ENCODE results near the gene STK25. TPM values are rescaled to one million over a fixed set of nuclear protein-coding genes. Genes with fewer than 3 reads are reported as not detected.
"Not testable (repeated sequence)": the region's sequence is repeated elsewhere in the genome, so short reads cannot be mapped to it uniquely, and the experiment has no call there.

STK25 gene
- total and polyA plus RNA-seq, 2 donors = 102 to 166 TPM

DNA sequence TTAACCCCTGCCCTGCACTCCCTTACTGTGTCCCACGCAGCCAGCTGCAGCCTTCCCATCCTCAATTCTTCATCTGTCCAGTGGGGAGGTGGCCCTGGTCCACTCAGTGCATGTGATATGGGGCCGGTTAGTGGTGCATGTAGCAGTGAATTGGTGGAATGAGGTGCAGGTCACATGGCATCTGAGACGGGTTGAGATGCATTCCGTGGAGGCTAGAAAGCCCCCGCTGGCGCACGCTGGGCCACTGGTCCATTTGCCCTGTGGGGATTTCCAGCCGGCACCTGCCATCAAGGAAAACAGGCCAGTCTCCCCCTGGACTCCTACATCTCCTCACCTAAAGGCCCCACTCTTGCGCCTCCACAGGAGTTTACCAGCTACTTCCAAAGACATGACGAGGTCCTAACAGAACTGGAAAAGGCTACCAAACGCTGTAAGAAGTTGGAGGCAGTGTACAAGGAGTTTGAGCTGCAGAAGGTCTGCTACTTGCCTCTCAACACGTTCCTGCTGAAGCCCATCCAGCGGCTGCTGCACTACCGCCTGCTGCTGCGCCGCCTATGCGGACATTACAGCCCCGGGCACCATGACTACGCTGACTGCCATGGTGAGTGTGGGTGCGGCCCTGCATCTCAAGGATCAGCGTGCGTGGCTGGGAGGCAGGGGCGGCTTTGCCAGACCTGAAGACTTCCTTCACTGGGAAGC is 40.5 kb downstream of the STK25 start:
- Histone ChIP-seq H3K36me3 (ENCODE audit: insufficient read depth) (no peaks in the 10 kb centered on the region), H3K4me3 (ENCODE audit: low read depth, low read length) (no peak overlapping the region), H3K4me1 (ENCODE audit: insufficient read depth) (no peaks in the 10 kb centered on the region), H3K27ac (ENCODE audit: low read depth) (no peak overlapping the region)
- WGBS = 88% methylated on average over 23 of the region's 23 CpGs
- no peak for DNase-seq (ENCODE audit: extremely low spot score)

DNA sequence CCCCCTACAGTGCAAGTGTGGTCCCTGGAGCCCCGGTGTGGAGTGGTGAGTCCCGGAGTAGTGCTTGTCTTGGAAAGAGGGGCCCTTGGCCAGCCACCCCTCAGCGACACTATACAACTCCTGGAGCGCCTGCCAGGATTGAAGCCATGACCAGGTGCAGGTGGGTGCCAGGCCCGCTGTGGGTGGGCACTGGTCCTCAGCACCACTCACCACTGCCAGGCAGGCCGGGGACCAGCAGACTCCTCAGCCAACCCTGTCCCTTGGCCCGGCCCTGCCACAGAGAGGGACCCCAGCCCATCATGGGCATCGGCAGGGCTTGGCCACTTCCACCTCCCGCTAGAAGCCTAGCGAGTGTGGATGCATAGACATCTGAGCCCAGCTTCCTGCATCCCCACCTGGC is 42.2 kb downstream of the STK25 start:
- no peaks in the 10 kb centered on the region for H3K36me3 ChIP-seq (ENCODE audit: insufficient read depth)
- no peak for DNase-seq (ENCODE audit: extremely low spot score)
- H3K27ac ChIP-seq (ENCODE audit: low read depth) = no peak overlapping the region
- H3K4me1 ChIP-seq (ENCODE audit: insufficient read depth) = no peaks in the 10 kb centered on the region
- WGBS = 83% methylated on average over 10 of the region's 10 CpGs
- no peak overlapping the region for H3K4me3 ChIP-seq (ENCODE audit: low read depth, low read length)

DNA sequence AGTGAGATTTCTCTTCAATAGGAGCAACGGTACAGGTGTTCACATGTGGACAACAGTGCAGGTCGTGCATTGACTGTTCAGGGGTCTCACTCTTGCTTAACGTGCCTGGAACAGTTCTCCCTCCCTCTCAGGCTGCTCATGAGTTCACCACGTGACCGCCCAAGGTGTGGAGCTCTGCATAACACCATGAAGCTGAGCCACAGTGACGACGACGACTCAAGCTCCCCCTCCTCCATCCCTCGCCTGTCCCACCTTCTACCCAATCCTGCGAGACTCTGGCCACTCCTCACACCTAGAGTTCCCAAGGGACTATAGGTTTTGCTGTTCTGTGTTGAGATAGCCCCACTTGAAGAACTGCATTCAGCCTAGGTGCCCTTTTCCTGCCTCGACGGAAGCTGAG is 42.8 kb downstream of the STK25 start:
- no peak for DNase-seq (ENCODE audit: extremely low spot score)
- no peak overlapping the region for H3K4me3 ChIP-seq (ENCODE audit: low read depth, low read length)
- H3K4me1 ChIP-seq (ENCODE audit: insufficient read depth) = no peaks in the 10 kb centered on the region
- H3K36me3 ChIP-seq (ENCODE audit: insufficient read depth) = no peaks in the 10 kb centered on the region
- H3K27ac ChIP-seq (ENCODE audit: low read depth) = no peak overlapping the region
- WGBS = 71% methylated on average over 12 of the region's 12 CpGs

DNA sequence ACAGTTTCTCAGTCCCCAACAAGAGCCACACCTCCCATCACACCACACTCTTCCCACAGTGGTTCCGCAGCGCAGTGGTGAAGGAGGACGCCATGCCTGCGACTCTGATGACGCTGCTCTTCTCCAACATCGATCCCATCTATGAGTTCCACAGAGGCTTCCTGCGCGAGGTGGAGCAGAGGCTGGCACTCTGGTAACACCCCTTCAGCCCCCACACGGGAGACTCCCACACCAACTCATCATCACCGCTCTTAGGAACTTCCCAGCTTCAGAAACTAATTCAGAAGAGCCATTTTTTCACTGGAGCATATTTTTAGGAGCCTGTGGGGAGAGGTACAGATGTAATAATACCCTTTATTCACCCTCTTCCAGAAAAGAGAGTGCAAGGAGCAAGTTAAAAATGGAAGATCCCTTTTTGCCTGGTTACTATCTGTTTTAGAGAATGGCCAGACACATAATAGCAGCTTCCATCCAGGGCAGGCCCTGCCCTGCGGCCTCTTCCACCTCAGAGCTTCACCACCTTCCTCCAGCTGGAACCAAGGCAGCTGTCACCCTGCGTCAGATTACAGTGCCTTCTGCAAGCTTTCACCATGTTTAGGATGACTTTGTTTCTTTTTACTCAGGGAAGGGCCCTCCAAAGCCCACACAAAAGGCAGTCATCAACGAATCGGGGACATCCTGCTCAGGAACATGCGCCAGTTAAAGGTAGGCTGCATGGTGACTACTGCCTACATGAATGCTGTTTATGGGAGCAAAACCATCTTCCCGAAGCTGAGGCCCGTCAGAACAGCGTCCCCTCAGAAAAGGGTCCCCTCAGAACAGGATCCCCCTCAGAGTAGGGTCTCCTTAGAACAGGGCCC is 44.9 kb downstream of the STK25 start:
- H3K4me3 ChIP-seq (ENCODE audit: low read depth, low read length) = no peak overlapping the region
- 90% methylated on average over 18 of the region's 18 CpGs for WGBS
- no peak overlapping the region for H3K27ac ChIP-seq (ENCODE audit: low read depth)
- H3K4me1 ChIP-seq (ENCODE audit: insufficient read depth) = no peaks in the 10 kb centered on the region
- DNase-seq (ENCODE audit: extremely low spot score) = no peak
- H3K36me3 ChIP-seq (ENCODE audit: insufficient read depth) = no peaks in the 10 kb centered on the region

DNA sequence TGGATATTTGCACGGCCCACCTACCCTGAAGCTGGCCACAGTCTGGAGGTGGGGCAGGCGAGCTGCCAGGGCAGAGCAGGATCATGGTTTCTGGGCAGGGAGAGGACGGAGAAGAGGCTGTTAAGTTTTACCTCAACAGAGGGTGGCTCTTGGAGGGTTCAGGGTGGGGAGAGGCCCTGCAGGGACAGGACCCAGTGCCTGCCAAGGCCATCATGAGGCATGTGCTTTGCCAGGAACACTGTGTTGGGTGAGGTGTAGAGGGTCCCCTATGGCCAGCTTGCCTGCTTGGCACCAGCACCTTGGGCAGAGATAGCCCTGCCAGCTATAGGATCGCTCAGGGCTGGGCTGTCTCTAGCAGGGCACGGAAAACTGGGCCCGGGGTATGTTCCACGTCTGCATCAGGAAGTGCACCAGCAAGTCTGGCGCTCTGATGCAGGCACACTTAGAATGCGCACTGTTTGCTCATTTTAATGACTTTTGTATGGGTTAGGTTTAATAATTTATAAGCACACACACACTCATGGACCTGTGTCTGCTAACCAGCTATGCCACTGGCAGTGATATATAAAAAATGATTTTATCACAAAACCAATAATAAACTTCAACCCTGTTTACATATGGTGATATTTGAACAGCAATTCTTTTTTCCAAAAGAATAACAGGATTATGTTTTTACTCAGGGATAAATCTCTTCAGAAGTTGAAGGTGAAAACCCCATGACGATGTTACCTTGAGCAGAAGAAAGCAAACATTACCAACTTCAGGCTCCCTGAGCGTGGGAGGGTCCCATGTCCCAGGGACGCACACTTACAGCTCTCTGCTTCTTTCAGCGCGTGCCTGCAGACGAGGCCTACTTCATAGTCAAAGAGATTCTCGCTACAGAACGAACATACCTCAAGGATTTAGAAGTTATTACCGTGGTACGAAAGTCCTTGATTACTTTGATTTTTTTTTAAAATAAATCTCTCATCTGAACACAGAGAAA is 46.4 kb downstream of the STK25 start:
- Histone ChIP-seq H3K4me3 (ENCODE audit: low read depth, low read length) (no peak overlapping the region), H3K4me1 (ENCODE audit: insufficient read depth) (no peaks in the 10 kb centered on the region), H3K36me3 (ENCODE audit: insufficient read depth) (no peaks in the 10 kb centered on the region), H3K27ac (ENCODE audit: low read depth) (no peak overlapping the region)
- DNase-seq (ENCODE audit: extremely low spot score) = no peak
- 88% methylated on average over 19 of the region's 19 CpGs for WGBS

DNA sequence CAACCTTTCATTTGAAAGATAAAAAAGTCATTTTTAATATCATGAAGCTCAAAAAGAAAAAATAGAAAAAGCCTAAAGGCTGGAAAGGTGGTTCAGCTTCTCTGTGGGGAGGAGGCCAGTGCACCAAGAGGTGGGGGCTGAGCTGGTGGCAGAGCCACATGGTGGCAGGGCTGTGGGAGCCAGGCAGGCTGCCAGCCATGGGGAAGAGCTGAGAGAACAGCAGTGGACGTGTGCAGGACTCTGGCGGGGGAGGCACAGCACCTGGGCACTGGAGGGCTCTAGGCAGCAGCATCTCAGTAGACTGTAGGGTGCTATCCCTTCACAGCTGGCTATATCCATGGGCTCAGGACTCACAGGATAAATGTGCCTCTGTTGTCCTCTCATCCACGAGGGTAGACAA is 47.8 kb downstream of the STK25 start:
- H3K36me3 ChIP-seq (ENCODE audit: insufficient read depth) = no peaks in the 10 kb centered on the region
- 87% methylated on average over 3 of the region's 3 CpGs for WGBS
- no peak overlapping the region for H3K27ac ChIP-seq (ENCODE audit: low read depth)
- H3K4me3 ChIP-seq (ENCODE audit: low read depth, low read length) = no peak overlapping the region
- DNase-seq (ENCODE audit: extremely low spot score) = no peak
- no peaks in the 10 kb centered on the region for H3K4me1 ChIP-seq (ENCODE audit: insufficient read depth)

DNA sequence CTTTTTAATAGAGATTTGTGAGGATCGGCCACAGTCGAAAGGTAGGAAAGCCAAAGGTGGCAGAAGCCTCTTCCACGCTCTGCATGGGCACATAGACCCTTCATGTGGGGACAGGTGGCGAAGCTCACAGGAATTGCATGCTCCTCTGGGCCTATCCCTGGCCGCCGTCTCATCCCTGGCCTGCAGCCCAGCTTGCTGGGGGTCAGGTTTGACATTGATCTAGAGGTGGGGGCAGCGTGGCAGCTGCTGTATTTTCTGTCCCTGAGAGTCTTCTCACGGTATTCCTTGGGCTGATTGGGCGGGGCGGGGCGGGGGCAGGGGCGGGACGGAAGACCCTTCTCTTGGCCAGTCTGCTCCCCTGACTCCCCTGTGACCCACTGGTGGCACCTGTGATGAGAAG is 48.9 kb downstream of the STK25 start:
- Histone ChIP-seq H3K27ac (ENCODE audit: low read depth) (no peak overlapping the region), H3K36me3 (ENCODE audit: insufficient read depth) (no peaks in the 10 kb centered on the region), H3K4me1 (ENCODE audit: insufficient read depth) (no peaks in the 10 kb centered on the region), H3K4me3 (ENCODE audit: low read depth, low read length) (no peak overlapping the region)
- WGBS = 92% methylated on average over 13 of the region's 13 CpGs
- DNase-seq (ENCODE audit: extremely low spot score) = no peak

DNA sequence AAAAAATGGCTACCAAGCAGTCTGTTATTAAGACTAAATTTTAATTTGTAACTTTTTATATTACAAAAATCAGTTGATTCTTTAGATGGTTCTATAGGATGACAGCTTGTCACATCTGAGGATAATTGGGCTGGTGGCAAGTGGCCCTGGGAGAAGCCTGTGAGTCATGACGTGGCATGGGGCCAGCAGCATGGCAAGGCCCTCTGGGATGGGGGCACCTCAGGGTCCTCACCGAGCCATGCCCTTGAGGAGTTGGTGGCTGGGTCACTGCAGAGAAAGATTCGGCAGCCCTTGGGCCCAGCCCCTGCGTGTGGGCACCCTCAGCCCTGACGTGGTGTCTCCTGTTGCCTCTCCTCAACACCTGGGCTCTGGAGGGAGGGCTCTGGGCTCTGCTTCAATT is 49.7 kb downstream of the STK25 start:
- H3K36me3 ChIP-seq (ENCODE audit: insufficient read depth) = no peaks in the 10 kb centered on the region
- H3K4me3 ChIP-seq (ENCODE audit: low read depth, low read length) = no peak overlapping the region
- WGBS = 91% methylated on average over 5 of the region's 5 CpGs
- no peaks in the 10 kb centered on the region for H3K4me1 ChIP-seq (ENCODE audit: insufficient read depth)
- no peak for DNase-seq (ENCODE audit: extremely low spot score)
- no peak overlapping the region for H3K27ac ChIP-seq (ENCODE audit: low read depth)

DNA sequence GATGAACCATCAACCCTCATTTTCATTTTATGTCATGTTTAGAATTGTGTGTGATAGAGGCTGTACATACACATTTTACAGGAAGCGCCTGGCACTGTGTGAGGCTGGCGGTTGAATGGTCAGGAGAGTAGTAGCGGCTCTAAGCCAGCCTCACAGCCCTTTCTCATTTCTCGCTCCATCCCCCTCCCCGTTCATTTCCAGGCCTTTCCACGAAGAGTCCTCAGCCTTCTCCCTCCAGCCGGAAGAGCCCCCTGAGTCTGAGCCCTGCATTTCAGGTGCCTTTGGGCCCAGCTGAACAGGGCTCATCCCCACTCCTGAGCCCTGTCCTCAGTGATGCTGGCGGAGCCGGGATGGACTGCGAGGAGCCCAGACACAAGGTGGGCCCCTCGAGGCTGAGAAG is 51.8 kb downstream of the STK25 start:
- H3K4me1 ChIP-seq (ENCODE audit: insufficient read depth) = no peaks in the 10 kb centered on the region
- no peak overlapping the region for H3K4me3 ChIP-seq (ENCODE audit: low read depth, low read length)
- WGBS = 79% methylated on average over 11 of the region's 11 CpGs
- no peak for DNase-seq (ENCODE audit: extremely low spot score)
- no peak overlapping the region for H3K27ac ChIP-seq (ENCODE audit: low read depth)
- no peaks in the 10 kb centered on the region for H3K36me3 ChIP-seq (ENCODE audit: insufficient read depth)

DNA sequence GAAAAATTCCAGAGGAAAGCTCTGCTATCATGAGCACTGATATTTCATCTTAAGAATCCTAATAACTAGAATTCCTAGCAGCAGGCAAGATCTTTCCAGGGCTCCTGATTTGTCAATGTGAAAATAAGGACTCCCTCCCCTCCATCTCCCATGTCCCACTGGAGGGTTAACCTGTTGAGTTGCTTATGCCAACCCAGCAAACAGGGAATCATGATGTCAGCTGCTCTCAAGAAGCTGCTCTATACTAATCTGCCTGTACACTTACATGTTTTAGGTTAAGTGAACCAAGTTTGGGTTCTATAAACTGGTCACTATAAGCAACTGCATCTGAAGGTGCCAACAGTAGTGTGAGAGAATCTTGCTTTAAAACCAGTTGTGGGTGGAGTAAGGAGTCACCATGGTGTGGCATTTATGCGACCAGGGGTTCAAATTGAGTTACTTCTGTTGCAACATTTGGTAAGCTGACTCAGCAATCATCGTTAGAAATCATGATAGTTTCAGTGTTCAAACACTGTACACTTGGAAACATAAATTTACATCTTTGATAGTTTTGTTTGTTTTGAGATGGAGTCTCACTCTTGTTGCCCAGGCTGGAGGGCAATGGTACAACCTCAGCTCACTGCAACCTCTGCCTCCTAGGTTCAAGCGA is 53.4 kb downstream of the STK25 start:
- DNase-seq (ENCODE audit: extremely low spot score) = no peak
- Histone ChIP-seq H3K36me3 (ENCODE audit: insufficient read depth) (no peaks in the 10 kb centered on the region), H3K4me1 (ENCODE audit: insufficient read depth) (no peaks in the 10 kb centered on the region), H3K27ac (ENCODE audit: low read depth) (no peak overlapping the region), H3K4me3 (ENCODE audit: low read depth, low read length) (no peak overlapping the region)
- WGBS = 76% methylated on average over 3 of the region's 3 CpGs

DNA sequence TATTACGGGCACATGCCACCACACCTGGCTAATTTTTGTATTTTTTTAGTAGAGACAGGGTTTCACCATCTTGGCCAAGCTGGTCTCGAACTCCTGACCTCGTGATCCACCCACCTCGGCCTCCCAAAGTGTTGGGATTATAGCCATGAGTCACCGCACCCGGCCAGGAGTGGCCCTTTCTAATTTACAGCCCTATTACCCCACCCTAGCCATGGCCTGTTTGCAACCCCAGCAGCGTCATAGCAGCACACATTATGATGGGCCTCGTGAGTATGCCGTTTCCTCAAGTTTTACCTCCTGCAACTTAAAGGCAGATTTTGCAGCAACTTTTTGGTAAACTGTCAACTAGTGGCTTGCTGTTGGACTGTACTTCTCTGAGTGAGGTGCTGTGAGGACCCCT is 54.5 kb downstream of the STK25 start:
- not testable (repeated sequence) for H3K4me3 ChIP-seq (ENCODE audit: low read depth, low read length); DNase-seq (ENCODE audit: extremely low spot score); H3K4me1 ChIP-seq (ENCODE audit: insufficient read depth); H3K36me3 ChIP-seq (ENCODE audit: insufficient read depth); H3K27ac ChIP-seq (ENCODE audit: low read depth)
- WGBS = 82% methylated on average over 9 of the region's 9 CpGs

DNA sequence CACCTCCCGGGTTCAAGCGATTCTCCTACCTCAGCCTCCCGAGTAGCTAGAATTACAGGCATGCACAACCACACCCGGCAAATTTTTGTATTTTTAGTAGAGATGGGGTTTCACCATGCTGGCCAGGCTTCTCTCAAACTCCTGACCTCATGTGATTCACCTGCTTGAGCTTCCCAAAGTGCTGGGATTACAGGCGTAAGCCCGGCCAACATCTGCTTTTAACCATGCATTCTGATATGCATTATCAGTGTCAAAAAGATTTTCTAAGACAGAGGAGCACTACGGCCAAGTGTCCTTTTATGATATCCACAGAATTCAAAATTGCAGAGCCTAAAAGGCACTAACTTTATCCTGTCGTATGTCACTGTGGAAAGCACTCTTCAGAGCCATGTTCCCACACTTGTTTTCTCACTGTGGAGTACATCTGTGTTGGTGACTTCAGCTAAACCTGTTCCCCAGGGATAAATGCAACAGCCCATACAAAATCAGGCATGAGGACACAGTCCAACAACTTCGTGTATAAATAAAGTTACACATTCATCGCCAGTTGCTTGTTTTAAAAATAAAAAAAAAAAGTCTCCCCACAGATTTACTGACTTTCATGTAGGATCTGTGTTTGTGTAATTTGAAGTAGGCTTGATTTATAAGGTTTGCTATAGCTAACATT is 56.4 kb downstream of the STK25 start:
- WGBS = 62% methylated on average over 10 of the region's 10 CpGs
- no peak for DNase-seq (ENCODE audit: extremely low spot score)
- Histone ChIP-seq H3K4me1 (ENCODE audit: insufficient read depth) (no peaks in the 10 kb centered on the region), H3K36me3 (ENCODE audit: insufficient read depth) (no peaks in the 10 kb centered on the region), H3K4me3 (ENCODE audit: low read depth, low read length) (no peak overlapping the region), H3K27ac (ENCODE audit: low read depth) (no peak overlapping the region)

DNA sequence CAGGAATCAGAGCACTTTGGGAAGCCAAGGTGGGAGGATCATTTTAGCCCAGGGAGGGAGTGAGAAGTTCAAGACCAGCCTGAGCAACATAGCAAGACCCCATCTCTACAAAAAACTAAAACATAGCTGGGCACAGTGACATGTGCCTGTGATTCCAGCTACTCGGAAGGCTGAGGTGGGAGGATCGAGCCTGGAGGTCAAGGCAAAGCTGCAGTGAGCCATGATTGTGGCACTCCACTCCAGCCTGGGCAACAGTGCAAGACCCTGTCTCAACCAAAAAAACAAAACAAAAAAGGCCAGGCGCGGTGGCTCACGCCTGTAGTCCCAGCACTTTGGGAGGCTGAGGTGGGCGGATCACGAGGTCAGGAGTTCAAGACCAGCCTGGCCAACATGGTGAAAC is 58.3 kb downstream of the STK25 start:
- H3K36me3 ChIP-seq (ENCODE audit: insufficient read depth); H3K4me3 ChIP-seq (ENCODE audit: low read depth, low read length); H3K4me1 ChIP-seq (ENCODE audit: insufficient read depth); H3K27ac ChIP-seq (ENCODE audit: low read depth); DNase-seq (ENCODE audit: extremely low spot score): not testable (repeated sequence)
- WGBS = 84% methylated on average over 7 of the region's 7 CpGs
